ENCODE results near the gene KANSL1. TPM values are rescaled to one million over a fixed set of nuclear protein-coding genes. Genes with fewer than 3 reads are reported as not detected.
"Not testable (repeated sequence)": the region's sequence is repeated elsewhere in the genome, so short reads cannot be mapped to it uniquely, and the experiment has no call there.

The KANSL1 gene
- total RNA-seq, 2 donors from 2014 or later, result 26.6 to 29.2 TPM

DNA sequence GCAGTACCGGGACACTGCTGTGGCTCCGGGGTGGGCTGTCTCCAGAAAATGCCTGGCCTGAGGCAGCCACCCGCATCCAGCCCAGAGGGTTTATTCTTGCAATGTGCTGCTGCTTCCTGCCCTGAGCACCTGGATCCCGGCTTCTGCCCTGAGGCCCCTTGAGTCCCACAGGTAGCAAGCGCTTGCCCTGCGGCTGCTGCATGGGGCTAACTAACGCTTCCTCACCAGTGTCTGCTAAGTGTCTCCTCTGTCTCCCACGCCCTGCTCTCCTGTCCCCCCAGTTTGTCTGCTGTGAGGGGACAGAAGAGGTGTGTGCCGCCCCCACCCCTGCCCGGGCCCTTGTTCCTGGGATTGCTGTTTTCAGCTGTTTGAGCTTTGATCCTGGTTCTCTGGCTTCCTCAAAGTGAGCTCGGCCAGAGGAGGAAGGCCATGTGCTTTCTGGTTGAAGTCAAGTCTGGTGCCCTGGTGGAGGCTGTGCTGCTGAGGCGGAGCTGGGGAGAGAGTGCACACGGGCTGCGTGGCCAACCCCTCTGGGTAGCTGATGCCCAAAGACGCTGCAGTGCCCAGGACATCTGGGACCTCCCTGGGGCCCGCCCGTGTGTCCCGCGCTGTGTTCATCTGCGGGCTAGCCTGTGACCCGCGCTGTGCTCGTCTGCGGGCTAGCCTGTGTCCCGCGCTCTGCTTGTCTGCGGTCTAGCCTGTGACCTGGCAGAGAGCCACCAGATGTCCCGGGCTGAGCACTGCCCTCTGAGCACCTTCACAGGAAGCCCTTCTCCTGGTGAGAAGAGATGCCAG is 181.3 kb downstream of the KANSL1 start:
- DNase-seq (ENCODE audit: low spot score), result no peak
- Histone ChIP-seq H3K27me3 (no peaks in the 10 kb centered on the region), H3K4me1 (no peaks in the 10 kb centered on the region), H3K27ac (no peak overlapping the region), H3K36me3 (no peaks in the 10 kb centered on the region), H3K4me3 (no peak overlapping the region), H3K9me3 (no peaks in the 10 kb centered on the region)
- TF ChIP-seq, protein P1, sequence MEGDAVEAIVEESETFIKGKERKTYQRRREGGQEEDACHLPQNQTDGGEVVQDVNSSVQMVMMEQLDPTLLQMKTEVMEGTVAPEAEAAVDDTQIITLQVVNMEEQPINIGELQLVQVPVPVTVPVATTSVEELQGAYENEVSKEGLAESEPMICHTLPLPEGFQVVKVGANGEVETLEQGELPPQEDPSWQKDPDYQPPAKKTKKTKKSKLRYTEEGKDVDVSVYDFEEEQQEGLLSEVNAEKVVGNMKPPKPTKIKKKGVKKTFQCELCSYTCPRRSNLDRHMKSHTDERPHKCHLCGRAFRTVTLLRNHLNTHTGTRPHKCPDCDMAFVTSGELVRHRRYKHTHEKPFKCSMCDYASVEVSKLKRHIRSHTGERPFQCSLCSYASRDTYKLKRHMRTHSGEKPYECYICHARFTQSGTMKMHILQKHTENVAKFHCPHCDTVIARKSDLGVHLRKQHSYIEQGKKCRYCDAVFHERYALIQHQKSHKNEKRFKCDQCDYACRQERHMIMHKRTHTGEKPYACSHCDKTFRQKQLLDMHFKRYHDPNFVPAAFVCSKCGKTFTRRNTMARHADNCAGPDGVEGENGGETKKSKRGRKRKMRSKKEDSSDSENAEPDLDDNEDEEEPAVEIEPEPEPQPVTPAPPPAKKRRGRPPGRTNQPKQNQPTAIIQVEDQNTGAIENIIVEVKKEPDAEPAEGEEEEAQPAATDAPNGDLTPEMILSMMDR (IDR thresholded peaks at IDR 0.05), result no peak

DNA sequence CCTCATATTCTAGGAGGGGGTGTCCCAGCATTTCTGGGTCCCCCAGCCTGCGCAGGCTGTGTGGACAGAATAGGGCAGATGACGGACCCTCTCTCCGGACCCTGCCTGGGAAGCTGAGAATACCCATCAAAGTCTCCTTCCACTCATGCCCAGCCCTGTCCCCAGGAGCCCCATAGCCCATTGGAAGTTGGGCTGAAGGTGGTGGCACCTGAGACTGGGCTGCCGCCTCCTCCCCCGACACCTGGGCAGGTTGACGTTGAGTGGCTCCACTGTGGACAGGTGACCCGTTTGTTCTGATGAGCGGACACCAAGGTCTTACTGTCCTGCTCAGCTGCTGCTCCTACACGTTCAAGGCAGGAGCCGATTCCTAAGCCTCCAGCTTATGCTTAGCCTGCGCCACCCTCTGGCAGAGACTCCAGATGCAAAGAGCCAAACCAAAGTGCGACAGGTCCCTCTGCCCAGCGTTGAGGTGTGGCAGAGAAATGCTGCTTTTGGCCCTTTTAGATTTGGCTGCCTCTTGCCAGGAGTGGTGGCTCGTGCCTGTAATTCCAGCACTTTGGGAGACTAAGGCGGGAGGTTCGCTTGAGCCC is 182.5 kb downstream of the KANSL1 start:
- Histone ChIP-seq H3K27ac (no peak overlapping the region), H3K27me3 (no peaks in the 10 kb centered on the region), H3K4me3 (no peak overlapping the region), H3K9me3 (no peaks in the 10 kb centered on the region), H3K4me1 (no peaks in the 10 kb centered on the region), H3K36me3 (no peaks in the 10 kb centered on the region)
- TF ChIP-seq, protein P1 (IDR thresholded peaks at IDR 0.05), result no peak
- DNase-seq (ENCODE audit: low spot score), result no peak

DNA sequence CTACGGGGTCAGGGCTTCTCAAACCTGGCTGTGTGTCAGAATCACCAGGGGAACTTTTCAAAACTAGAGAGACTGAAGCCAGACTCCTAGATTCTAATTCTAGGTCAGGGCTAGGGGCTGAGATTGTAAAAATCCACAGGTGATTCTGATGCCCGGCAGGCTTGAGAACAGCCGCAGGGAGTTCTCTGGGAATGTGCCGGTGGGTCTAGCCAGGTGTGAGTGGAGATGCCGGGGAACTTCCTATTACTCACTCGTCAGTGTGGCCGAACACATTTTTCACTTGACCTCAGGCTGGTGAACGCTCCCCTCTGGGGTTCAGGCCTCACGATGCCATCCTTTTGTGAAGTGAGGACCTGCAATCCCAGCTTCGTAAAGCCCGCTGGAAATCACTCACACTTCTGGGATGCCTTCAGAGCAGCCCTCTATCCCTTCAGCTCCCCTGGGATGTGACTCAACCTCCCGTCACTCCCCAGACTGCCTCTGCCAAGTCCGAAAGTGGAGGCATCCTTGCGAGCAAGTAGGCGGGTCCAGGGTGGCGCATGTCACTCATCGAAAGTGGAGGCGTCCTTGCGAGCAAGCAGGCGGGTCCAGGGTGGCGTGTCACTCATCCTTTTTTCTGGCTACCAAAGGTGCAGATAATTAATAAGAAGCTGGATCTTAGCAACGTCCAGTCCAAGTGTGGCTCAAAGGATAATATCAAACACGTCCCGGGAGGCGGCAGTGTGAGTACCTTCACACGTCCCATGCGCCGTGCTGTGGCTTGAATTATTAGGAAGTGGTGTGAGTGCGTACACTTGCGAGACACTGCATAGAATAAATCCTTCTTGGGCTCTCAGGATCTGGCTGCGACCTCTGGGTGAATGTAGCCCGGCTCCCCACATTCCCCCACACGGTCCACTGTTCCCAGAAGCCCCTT is 183.3 kb downstream of the KANSL1 start:
- DNase-seq (ENCODE audit: low spot score), result no peak
- Histone ChIP-seq H3K4me3 (no peak overlapping the region), H3K27ac (no peak overlapping the region), H3K9me3 (no peaks in the 10 kb centered on the region), H3K27me3 (no peaks in the 10 kb centered on the region), H3K36me3 (no peaks in the 10 kb centered on the region), H3K4me1 (no peaks in the 10 kb centered on the region)
- TF ChIP-seq, protein P1 (IDR thresholded peaks at IDR 0.05), result no peak

DNA sequence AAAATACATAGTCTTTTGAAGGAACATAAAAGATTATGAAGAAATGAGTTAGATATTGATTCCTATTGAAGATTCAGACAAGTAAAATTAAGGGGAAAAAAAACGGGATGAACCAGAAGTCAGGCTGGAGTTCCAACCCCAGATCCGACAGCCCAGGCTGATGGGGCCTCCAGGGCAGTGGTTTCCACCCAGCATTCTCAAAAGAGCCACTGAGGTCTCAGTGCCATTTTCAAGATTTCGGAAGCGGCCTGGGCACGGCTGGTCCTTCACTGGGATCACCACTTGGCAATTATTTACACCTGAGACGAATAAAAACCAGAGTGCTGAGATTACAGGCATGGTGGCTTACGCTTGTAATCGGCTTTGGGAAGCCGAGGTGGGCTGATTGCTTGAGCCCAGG is 184.6 kb downstream of the KANSL1 start:
- H3K9me3 ChIP-seq, result no peaks in the 10 kb centered on the region
- no peak for DNase-seq (ENCODE audit: low spot score)
- no peaks in the 10 kb centered on the region for H3K27me3 ChIP-seq
- H3K27ac ChIP-seq, result no peak overlapping the region
- H3K4me1 ChIP-seq, result peaks cover 0 to 6% of the 10 kb centered on the region in 2 donors
- TF ChIP-seq, protein P1 (IDR thresholded peaks at IDR 0.05), result no peak
- H3K4me3 ChIP-seq, result no peak overlapping the region
- no peaks in the 10 kb centered on the region for H3K36me3 ChIP-seq

DNA sequence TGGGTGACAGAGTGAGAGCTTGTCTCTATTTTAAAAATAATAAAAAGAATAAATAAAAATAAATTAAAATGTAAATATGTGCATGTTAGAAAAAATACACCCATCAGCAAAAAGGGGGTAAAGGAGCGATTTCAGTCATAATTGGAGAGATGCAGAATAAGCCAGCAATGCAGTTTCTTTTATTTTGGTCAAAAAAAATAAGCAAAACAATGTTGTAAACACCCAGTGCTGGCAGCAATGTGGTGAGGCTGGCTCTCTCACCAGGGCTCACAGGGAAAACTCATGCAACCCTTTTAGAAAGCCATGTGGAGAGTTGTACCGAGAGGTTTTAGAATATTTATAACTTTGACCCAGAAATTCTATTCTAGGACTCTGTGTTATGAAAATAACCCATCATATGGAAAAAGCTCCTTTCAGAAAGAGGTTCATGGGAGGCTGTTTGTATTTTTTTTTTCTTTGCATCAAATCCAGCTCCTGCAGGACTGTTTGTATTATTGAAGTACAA is 185.7 kb downstream of the KANSL1 start:
- H3K27me3 ChIP-seq, result no peaks in the 10 kb centered on the region

DNA sequence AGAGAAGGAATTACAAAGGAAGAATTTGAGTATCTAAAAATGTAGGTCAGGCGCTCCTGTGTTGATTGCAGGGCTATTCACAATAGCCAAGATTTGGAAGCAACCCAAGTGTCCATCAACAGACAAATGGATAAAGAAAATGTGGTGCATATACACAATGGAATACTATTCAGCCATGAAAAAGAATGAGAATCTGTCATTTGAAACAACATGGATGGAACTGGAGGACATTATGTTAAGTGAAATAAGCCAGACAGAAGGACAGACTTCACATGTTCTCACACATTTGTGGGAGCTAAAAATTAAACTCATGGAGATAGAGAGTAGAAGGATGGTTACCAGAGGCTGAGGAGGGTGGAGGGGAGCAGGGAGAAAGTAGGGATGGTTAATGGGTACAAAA is 187.1 kb downstream of the KANSL1 start:
- H3K27ac ChIP-seq; H3K4me1 ChIP-seq; DNase-seq (ENCODE audit: low spot score); H3K36me3 ChIP-seq; H3K9me3 ChIP-seq; H3K27me3 ChIP-seq; H3K4me3 ChIP-seq: not testable (repeated sequence)

More for the DNA sequence above, 185.7 kb downstream of the KANSL1 start:
- no peaks in the 10 kb centered on the region for H3K36me3 ChIP-seq
- H3K27ac ChIP-seq, result no peak overlapping the region
- TF ChIP-seq, protein P1 (IDR thresholded peaks at IDR 0.05), result no peak
- no peak overlapping the region for H3K4me3 ChIP-seq
- peaks cover 0 to 6% of the 10 kb centered on the region in 2 donors for H3K4me1 ChIP-seq
- DNase-seq (ENCODE audit: low spot score), result no peak
- H3K9me3 ChIP-seq, result no peaks in the 10 kb centered on the region

Data from right atrium auricular region (tissue), 2 donors.